ENCODE measurements around the gene ANKRD24.

DNA sequence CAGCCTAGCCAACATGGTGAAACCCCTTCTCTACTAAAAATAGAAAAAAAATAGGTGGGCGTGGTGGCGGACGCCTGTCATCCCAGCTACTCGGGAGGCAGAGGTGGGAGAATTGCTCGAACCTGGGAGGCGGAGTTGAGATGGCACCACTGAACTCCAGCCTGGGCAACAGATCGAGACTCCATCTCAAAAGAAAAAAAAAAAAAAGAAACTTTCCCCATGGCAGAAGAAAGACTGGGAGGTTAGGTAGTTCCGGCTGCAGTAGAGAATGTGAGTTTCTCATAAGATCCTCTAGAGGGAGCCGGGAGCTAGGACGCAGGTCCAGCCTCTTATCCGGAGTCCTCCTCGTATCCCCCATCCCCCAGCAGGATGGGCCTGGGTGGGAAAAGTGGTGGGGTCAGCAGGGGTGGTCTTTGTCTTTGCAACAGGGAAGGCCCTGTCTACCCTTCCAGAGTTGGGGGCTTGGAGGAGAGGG, 42.2 kb upstream of the ANKRD24 start:
- TF ChIP-seq, protein P1, sequence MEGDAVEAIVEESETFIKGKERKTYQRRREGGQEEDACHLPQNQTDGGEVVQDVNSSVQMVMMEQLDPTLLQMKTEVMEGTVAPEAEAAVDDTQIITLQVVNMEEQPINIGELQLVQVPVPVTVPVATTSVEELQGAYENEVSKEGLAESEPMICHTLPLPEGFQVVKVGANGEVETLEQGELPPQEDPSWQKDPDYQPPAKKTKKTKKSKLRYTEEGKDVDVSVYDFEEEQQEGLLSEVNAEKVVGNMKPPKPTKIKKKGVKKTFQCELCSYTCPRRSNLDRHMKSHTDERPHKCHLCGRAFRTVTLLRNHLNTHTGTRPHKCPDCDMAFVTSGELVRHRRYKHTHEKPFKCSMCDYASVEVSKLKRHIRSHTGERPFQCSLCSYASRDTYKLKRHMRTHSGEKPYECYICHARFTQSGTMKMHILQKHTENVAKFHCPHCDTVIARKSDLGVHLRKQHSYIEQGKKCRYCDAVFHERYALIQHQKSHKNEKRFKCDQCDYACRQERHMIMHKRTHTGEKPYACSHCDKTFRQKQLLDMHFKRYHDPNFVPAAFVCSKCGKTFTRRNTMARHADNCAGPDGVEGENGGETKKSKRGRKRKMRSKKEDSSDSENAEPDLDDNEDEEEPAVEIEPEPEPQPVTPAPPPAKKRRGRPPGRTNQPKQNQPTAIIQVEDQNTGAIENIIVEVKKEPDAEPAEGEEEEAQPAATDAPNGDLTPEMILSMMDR (IDR thresholded peaks at IDR 0.05; ENCODE audit: low read depth, low read length, poor library complexity, severe bottlenecking), result no peak
- TF ChIP-seq EZH2phosphoT487 (IDR thresholded peaks at IDR 0.05; ENCODE audit: borderline replicate concordance, low read length), result no peak

Measured in DOHH2 (cell line).